NCI-H2029 (cell line): ENCODE measurements around the gene LAT.
"Not testable (repeated sequence)": the region's sequence is repeated elsewhere in the genome, so short reads cannot be mapped to it uniquely, and the experiment has no call there.

Experiments used
- DNase-seq: peaks from one replicate; lab custom pipeline; 2025; lab: John Stamatoyannopoulos, UW

The LAT gene

GRCh38 chr16:28977703-28978662 is 6.9 kb upstream of the LAT start:
- DNase-seq, result peak; percentile 11

GRCh38 chr16:28980330-28980729 is 4.5 kb upstream of the LAT start:
- DNase-seq, result not testable (repeated sequence)

- DNase-seq, result no peak
Observed at GRCh38 chr16:28980929-28981328, 3.9 kb upstream of the LAT start.

- DNase-seq, result no peak
Observed at GRCh38 chr16:28981517-28981916, 3.3 kb upstream of the LAT start.

GRCh38 chr16:28982418-28982817 is 2.4 kb upstream of the LAT start:
- DNase-seq, result no peak

GRCh38 chr16:28982949-28983348 is 1.9 kb upstream of the LAT start:
- no peak for DNase-seq

- DNase-seq, result no peak
Observed at GRCh38 chr16:28983644-28984043, 1.2 kb upstream of the LAT start.

GRCh38 chr16:28984091-28984490 is 761 bp upstream of the LAT start:
- no peak for DNase-seq

GRCh38 chr16:28985211-28986041 is 574 bp downstream of the LAT start:
- no peak for DNase-seq

GRCh38 chr16:28986046-28986445 is 1.2 kb downstream of the LAT start:
- DNase-seq, result no peak

- no peak for DNase-seq
Observed at GRCh38 chr16:28986492-28986891, 1.6 kb downstream of the LAT start.

- DNase-seq, result no peak
Observed at GRCh38 chr16:28987170-28987853, 2.5 kb downstream of the LAT start.

- no peak for DNase-seq
Observed at GRCh38 chr16:28989363-28989762, 4.5 kb downstream of the LAT start.

- DNase-seq, result no peak
Observed at GRCh38 chr16:28990375-28991040, 5.7 kb downstream of the LAT start.

- no peak for DNase-seq
Observed at GRCh38 chr16:28991687-28992086, 6.8 kb downstream of the LAT start.

GRCh38 chr16:28992496-28992895 is 7.6 kb downstream of the LAT start:
- no peak for DNase-seq

- no peak for DNase-seq
Observed at GRCh38 chr16:28998837-28999236, 14.0 kb downstream of the LAT start.

GRCh38 chr16:28999577-28999976 is 14.7 kb downstream of the LAT start:
- DNase-seq, result no peak

GRCh38 chr16:29000019-29000418 is 15.2 kb downstream of the LAT start:
- no peak for DNase-seq

GRCh38 chr16:29004496-29005139 is 19.8 kb downstream of the LAT start:
- DNase-seq, result not testable (repeated sequence)
